Measurements from ENCODE around the gene AGO3. TPM values are rescaled to one million over a fixed set of nuclear protein-coding genes. Genes with fewer than 3 reads are reported as not detected.

Gene AGO3
- total RNA-seq, 1 experiment from 2014 or later: 50.1 TPM

DNA sequence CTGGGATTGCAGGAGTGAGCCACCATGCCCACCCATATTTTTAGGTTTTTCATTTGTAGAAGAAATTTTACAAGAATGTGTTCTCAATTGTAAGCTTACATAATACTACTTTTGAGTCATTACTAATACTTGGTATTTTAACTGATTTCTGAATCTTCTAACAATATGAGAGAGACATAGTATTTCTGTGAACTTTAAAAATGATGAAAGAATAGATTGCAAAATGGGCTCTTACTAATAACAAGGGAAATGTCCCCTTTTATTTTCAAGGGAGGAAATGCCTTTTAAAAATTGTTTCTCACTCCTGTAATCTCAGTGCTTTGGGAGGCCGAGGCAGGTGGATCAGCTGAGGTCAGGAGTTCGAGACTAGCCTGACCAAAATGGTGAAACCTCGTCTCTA is 5.9 kb downstream of the AGO3 start:
- BruUV-seq (replicated peaks): no TSS peak
- no peaks in the 10 kb centered on the region for H3K9me3 ChIP-seq (ENCODE audit: insufficient read depth, low read depth)
- intact Hi-C loops (cut with micrococcal nuclease; ENCODE audit: unreplicated experiment): no loop called here
- peaks cover 2% of the 10 kb centered on the region; the same call in 1 of the 2 replicates for H3F3A ChIP-seq (ENCODE audit: insufficient read depth, low read depth)
- no peaks in the 10 kb centered on the region for H3K9me2 ChIP-seq (ENCODE audit: insufficient read depth)
- TF ChIP-seq EZH2 (IDR thresholded peaks at IDR 0.05; ENCODE audit: low read depth): no peak
- TF ChIP-seq, protein P1, sequence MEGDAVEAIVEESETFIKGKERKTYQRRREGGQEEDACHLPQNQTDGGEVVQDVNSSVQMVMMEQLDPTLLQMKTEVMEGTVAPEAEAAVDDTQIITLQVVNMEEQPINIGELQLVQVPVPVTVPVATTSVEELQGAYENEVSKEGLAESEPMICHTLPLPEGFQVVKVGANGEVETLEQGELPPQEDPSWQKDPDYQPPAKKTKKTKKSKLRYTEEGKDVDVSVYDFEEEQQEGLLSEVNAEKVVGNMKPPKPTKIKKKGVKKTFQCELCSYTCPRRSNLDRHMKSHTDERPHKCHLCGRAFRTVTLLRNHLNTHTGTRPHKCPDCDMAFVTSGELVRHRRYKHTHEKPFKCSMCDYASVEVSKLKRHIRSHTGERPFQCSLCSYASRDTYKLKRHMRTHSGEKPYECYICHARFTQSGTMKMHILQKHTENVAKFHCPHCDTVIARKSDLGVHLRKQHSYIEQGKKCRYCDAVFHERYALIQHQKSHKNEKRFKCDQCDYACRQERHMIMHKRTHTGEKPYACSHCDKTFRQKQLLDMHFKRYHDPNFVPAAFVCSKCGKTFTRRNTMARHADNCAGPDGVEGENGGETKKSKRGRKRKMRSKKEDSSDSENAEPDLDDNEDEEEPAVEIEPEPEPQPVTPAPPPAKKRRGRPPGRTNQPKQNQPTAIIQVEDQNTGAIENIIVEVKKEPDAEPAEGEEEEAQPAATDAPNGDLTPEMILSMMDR (conservative IDR thresholded peaks at IDR 0.05): no peak
- H3K79me2 ChIP-seq (ENCODE audit: low read depth): peaks cover 99% of the 10 kb centered on the region
- H3K27ac ChIP-seq: no peak overlapping the region
- H3K4me3 ChIP-seq: no peak overlapping the region
- no peaks in the 10 kb centered on the region for H3K27me3 ChIP-seq (ENCODE audit: insufficient read depth, low read depth)
- H3K4me1 ChIP-seq (replicated peaks; ENCODE audit: insufficient read depth): peaks cover 22% of the 10 kb centered on the region
- no peak overlapping the region for H2AFZ ChIP-seq
- ChIA-PET POLR2A (ENCODE audit: unreplicated experiment) (interaction anchor here (0.6 kb wide), 1 partner anchor 58 kb away, joined by 5 read pairs; no protein-coding TSS in a partner anchor), CTCF (no interaction called here)
- no peak overlapping the region for H3K4me2 ChIP-seq
- no peaks in the 10 kb centered on the region for H3K36me3 ChIP-seq (ENCODE audit: low read depth)
- H4K20me1 ChIP-seq (ENCODE audit: insufficient read depth): peaks cover 47% of the 10 kb centered on the region
- DNase-seq: no peak

DNA sequence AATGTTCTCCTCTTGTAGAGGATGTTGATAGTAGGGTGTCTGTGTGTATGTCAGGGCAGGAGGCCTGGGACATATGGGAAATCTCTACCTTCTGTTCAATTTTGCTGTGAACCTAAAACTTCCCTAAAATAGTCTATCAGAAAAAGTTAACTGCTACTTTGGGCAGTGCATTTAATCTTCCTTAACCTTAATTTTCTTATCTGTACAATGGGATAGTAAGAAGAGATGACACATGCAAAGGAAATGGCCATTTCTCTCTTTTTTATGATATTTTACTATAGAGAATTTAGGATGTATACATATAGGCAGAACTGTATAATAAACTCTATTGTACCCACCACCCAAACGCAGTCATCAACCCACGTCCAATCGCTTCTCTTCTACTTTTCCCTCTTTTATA is 8.6 kb downstream of the AGO3 start:
- intact Hi-C loops (cut with micrococcal nuclease; ENCODE audit: unreplicated experiment): no loop called here
- no TSS peak for BruUV-seq (replicated peaks)

DNA sequence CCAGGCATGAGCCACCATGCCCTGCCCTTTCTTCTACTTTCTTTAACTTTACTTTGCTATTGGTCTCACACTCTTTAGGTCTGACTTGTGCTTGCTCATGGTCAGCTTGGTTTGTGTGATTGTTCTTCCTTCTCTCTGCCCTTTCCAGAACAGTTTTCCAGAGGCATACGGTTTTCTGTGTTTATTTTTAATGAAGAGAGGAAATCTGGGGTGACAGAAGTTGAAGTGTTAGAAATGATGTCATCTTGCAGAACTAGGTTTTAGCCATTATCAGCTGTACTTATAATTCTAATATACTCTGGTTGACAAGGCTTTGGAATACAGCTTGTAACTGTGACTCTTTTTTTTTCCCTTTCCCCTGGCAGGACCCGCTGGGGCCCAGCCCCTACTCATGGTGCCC is 14.4 kb downstream of the AGO3 start:
- Histone ChIP-seq H3K27ac (no peak overlapping the region), H2AFZ (no peak overlapping the region), H3K4me3 (no peak overlapping the region), H4K20me1 (ENCODE audit: insufficient read depth) (peaks cover 16% of the 10 kb centered on the region; the same call in 1 of the 2 replicates), H3K4me1 (replicated peaks; ENCODE audit: insufficient read depth) (no peaks in the 10 kb centered on the region), H3F3A (ENCODE audit: insufficient read depth, low read depth) (no peaks in the 10 kb centered on the region; the same call in 1 of the 2 replicates), H3K36me3 (ENCODE audit: low read depth) (no peaks in the 10 kb centered on the region), H3K4me2 (no peak overlapping the region), H3K9me2 (ENCODE audit: insufficient read depth) (no peaks in the 10 kb centered on the region), H3K79me2 (ENCODE audit: low read depth) (peaks cover 57% of the 10 kb centered on the region), H3K27me3 (ENCODE audit: insufficient read depth, low read depth) (no peaks in the 10 kb centered on the region), H3K9me3 (ENCODE audit: insufficient read depth, low read depth) (no peaks in the 10 kb centered on the region)
- POLR2A ChIA-PET (ENCODE audit: unreplicated experiment): no interaction called here
- TF ChIP-seq, protein P1 (conservative IDR thresholded peaks at IDR 0.05): no peak
- no peak for TF ChIP-seq EZH2 (IDR thresholded peaks at IDR 0.05; ENCODE audit: low read depth)
- CTCF ChIA-PET: no interaction called here
- intact Hi-C loops (cut with micrococcal nuclease; ENCODE audit: unreplicated experiment): no loop called here
- BruUV-seq (replicated peaks): no TSS peak
- DNase-seq: no peak

More for the DNA sequence above, 8.6 kb downstream of the AGO3 start:
- Histone ChIP-seq H2AFZ (no peak overlapping the region), H3K36me3 (ENCODE audit: low read depth) (no peaks in the 10 kb centered on the region), H4K20me1 (ENCODE audit: insufficient read depth) (peaks cover 41% of the 10 kb centered on the region), H3K27ac (no peak overlapping the region), H3K4me2 (no peak overlapping the region), H3K79me2 (ENCODE audit: low read depth) (peaks cover 95% of the 10 kb centered on the region), H3K27me3 (ENCODE audit: insufficient read depth, low read depth) (no peaks in the 10 kb centered on the region), H3K4me1 (replicated peaks; ENCODE audit: insufficient read depth) (no peaks in the 10 kb centered on the region), H3F3A (ENCODE audit: insufficient read depth, low read depth) (no peaks in the 10 kb centered on the region), H3K9me2 (ENCODE audit: insufficient read depth) (no peaks in the 10 kb centered on the region), H3K9me3 (ENCODE audit: insufficient read depth, low read depth) (no peaks in the 10 kb centered on the region), H3K4me3 (no peak overlapping the region)
- DNase-seq: no peak
- POLR2A ChIA-PET (ENCODE audit: unreplicated experiment): no interaction called here
- TF ChIP-seq, protein P1 (conservative IDR thresholded peaks at IDR 0.05): no peak
- TF ChIP-seq EZH2 (IDR thresholded peaks at IDR 0.05; ENCODE audit: low read depth): no peak
- CTCF ChIA-PET: interaction anchor here (0.6 kb wide), 1 partner anchor 127 kb away, joined by 3 read pairs; no protein-coding TSS in a partner anchor
